ENCODE data around the gene ARL4C.

ARL4C gene

GRCh38 chr2:234446404-234447076, 50.3 kb downstream of the ARL4C start:
- no peak overlapping the region for H3K4me3 ChIP-seq (ENCODE audit: low read depth, low read length)
- no peak for TF ChIP-seq CTCF (IDR thresholded peaks at IDR 0.05; ENCODE audit: borderline replicate concordance, insufficient read depth, low read depth, low read length)

GRCh38 chr2:234444893-234445292, 52.0 kb downstream of the ARL4C start:
- TF ChIP-seq CTCF (IDR thresholded peaks at IDR 0.05; ENCODE audit: borderline replicate concordance, insufficient read depth, low read depth, low read length), result no peak
- H3K4me3 ChIP-seq (ENCODE audit: low read depth, low read length), result no peak overlapping the region

GRCh38 chr2:234444242-234444730, 52.6 kb downstream of the ARL4C start:
- H3K4me3 ChIP-seq (ENCODE audit: low read depth, low read length), result no peak overlapping the region
- no peak for TF ChIP-seq CTCF (IDR thresholded peaks at IDR 0.05; ENCODE audit: borderline replicate concordance, insufficient read depth, low read depth, low read length)

Data from GM12875 (cell line).